ENCODE data around the gene ACOT8.

GRCh38 chr20:45850926-45851325, 6.3 kb downstream of the ACOT8 start:
- no peak for TF ChIP-seq POLR2AphosphoS5 (IDR thresholded peaks at IDR 0.05; ENCODE audit: low read depth)
- no peak for TF ChIP-seq REST (IDR thresholded peaks at IDR 0.05; ENCODE audit: insufficient replicate concordance, low read depth)
- TF ChIP-seq CTCF (IDR thresholded peaks at IDR 0.05; ENCODE audit: insufficient read depth, low read length) = no peak
- no peak for TF ChIP-seq GABPA (IDR thresholded peaks at IDR 0.05; ENCODE audit: low read depth)
- TF ChIP-seq SPI1 (IDR thresholded peaks at IDR 0.05; ENCODE audit: borderline replicate concordance, low read depth) = no peak

Measured in HL-60 (cell line).